ENCODE measurements around the gene PTP4A1. TPM values are rescaled to one million over a fixed set of nuclear protein-coding genes. Genes with fewer than 3 reads are reported as not detected.
A peak's percentile ranks its signal among the peaks of the same experiment; 100 is the strongest.

The PTP4A1 gene
- total RNA-seq, 2 experiments from 2014 or later = 86.6 to 87.0 TPM

DNA sequence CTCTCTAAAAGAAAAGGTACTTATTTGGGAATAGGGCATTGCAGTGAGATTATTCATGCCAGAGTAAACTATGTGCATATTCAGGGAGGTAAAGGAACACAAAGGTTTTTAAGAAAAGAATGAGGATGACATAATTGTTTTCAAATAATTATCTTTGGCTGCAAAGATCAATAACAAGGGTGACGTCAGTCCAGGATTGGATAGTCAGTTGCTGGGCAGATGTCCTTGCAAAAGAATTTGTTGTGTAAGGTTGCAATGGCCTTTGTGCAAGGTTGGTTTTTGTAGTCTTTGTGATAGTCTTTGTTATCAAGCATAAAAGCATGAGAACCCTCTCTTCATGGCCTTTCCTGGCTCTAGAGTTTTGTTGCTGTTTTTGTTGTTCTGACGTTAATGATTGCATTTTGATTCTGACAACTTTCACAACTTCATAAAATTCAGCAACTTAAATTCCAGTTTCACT lies 17.7 kb downstream of the PTP4A1 start:
- no peaks in the 10 kb centered on the region for H3K36me3 Mint-ChIP-seq (ENCODE audit: low read depth)
- H3K27me3 Mint-ChIP-seq (ENCODE audit: low read depth) = peaks cover 12% of the 10 kb centered on the region
- ATAC-seq (no peak), DNase-seq (no peak)
- no peaks in the 10 kb centered on the region for H3K9me3 Mint-ChIP-seq (ENCODE audit: insufficient read depth)
- POLR2A ChIA-PET = no interaction called here
- peaks cover 9% of the 10 kb centered on the region for H3K4me1 Mint-ChIP-seq (ENCODE audit: low read depth)
- CTCF ChIA-PET = interaction anchor here (1.7 kb wide), 1 partner anchor 16 kb away, joined by 6 read pairs; no protein-coding TSS in a partner anchor
- H3K27ac Mint-ChIP-seq = no peak overlapping the region
- no peak overlapping the region for H3K4me3 Mint-ChIP-seq

DNA sequence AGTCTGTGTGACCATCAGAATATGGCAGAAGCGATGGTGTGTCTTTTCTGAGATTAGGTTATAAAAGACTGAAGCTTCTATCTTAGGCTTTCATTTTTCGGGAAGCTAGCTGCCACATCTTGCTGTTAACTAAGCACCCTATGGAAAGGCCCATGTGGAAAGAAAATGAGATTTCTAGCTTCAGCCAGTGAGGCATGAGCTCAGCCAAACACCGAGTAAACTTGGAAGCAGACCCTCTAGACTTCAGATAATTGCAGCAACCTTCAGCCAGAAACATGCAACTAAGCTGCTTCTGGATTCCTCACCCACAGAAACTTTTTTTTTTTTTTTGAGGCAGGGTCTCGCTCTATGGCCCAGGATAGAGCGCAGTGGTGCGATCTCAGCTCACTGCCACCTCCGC lies 20.6 kb downstream of the PTP4A1 start:
- H3K9me3 Mint-ChIP-seq (ENCODE audit: insufficient read depth) = no peaks in the 10 kb centered on the region
- H3K4me3 Mint-ChIP-seq = no peak overlapping the region
- POLR2A ChIA-PET = no interaction called here
- H3K27ac Mint-ChIP-seq = no peak overlapping the region
- no peaks in the 10 kb centered on the region for H3K36me3 Mint-ChIP-seq (ENCODE audit: low read depth)
- ATAC-seq = no peak
- peaks cover 9% of the 10 kb centered on the region for H3K4me1 Mint-ChIP-seq (ENCODE audit: low read depth)
- H3K27me3 Mint-ChIP-seq (ENCODE audit: low read depth) = peaks cover 5% of the 10 kb centered on the region
- CTCF ChIA-PET = interaction anchor here (0.6 to 0.9 kb wide), 3 partner anchors 18 to 257 kb away, joined by 3 to 5 read pairs (median 3); no protein-coding TSS in a partner anchor
- no peak for DNase-seq

GRCh38 chr6:63597141-63598048 lies 25.1 kb downstream of the PTP4A1 start:
- ATAC-seq = no peak
- POLR2A ChIA-PET = interaction anchor here (1.6 to 2.0 kb wide), 3 partner anchors 24 to 164 kb away, joined by 4 to 10 read pairs (median 8); partner anchors contain the start of gene PHF3

GRCh38 chr6:63598049-63599036 lies 26.1 kb downstream of the PTP4A1 start:
- POLR2A ChIA-PET = interaction anchor here (1.0 to 2.0 kb wide), 4 partner anchors 24 to 163 kb away, joined by 4 to 10 read pairs (median 6); partner anchors contain the start of gene PHF3
- peak; percentile 82 for DNase-seq
- ATAC-seq = peak; percentile 100
- peak overlapping the region; percentile 82 for H3K4me3 Mint-ChIP-seq
- H3K27ac Mint-ChIP-seq = peak overlapping the region; percentile 20
- H3K9me3 Mint-ChIP-seq (ENCODE audit: insufficient read depth) = no peaks in the 10 kb centered on the region
- CTCF ChIA-PET = interaction anchor here (0.6 to 3.7 kb wide), 48 partner anchors 9 to 291 kb away, joined by 3 to 72 read pairs (median 5); partner anchors contain the start of gene PHF3
- H3K27me3 Mint-ChIP-seq (ENCODE audit: low read depth) = peaks cover 3% of the 10 kb centered on the region
- peaks cover 22% of the 10 kb centered on the region for H3K4me1 Mint-ChIP-seq (ENCODE audit: low read depth)
- H3K36me3 Mint-ChIP-seq (ENCODE audit: low read depth) = no peaks in the 10 kb centered on the region

More at GRCh38 chr6:63597141-63598048, 25.1 kb downstream of the PTP4A1 start:
- no peak for DNase-seq
- peak overlapping the region; percentile 82 for H3K4me3 Mint-ChIP-seq
- peaks cover 3% of the 10 kb centered on the region for H3K27me3 Mint-ChIP-seq (ENCODE audit: low read depth)
- no peaks in the 10 kb centered on the region for H3K36me3 Mint-ChIP-seq (ENCODE audit: low read depth)
- H3K9me3 Mint-ChIP-seq (ENCODE audit: insufficient read depth) = no peaks in the 10 kb centered on the region
- no peak overlapping the region for H3K27ac Mint-ChIP-seq
- peaks cover 22% of the 10 kb centered on the region for H3K4me1 Mint-ChIP-seq (ENCODE audit: low read depth)
- CTCF ChIA-PET = interaction anchor here (1.1 to 3.7 kb wide), 21 partner anchors 10 to 245 kb away, joined by 3 to 72 read pairs (median 6); partner anchors contain the start of gene PHF3

DNA sequence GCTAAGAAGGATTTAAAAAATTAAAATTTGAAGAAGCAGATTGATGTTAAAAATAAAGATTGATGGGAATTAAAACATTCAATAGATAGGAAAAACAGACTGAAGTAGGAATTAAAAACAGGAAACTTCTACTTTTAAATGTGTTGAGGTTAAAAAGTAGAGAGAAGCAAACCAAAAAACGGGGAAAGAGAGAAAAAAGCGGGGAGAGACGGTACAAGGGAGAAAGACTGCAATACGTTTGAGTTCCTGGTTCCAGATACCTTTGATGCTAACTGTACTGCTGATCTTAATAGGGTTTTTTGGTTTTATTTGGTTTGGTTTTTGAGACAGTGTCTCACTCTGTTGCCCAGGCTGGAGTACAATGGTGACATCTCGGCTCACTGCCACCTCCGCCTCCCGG lies 27.0 kb downstream of the PTP4A1 start:
- no peak overlapping the region for H3K27ac Mint-ChIP-seq
- POLR2A ChIA-PET = interaction anchor here (1.0 to 2.0 kb wide), 3 partner anchors 25 to 36 kb away, joined by 4 to 10 read pairs (median 8); partner anchors contain the start of gene PHF3
- H3K4me1 Mint-ChIP-seq (ENCODE audit: low read depth) = peaks cover 22% of the 10 kb centered on the region
- no peak for DNase-seq
- no peak for ATAC-seq
- no peaks in the 10 kb centered on the region for H3K36me3 Mint-ChIP-seq (ENCODE audit: low read depth)
- H3K4me3 Mint-ChIP-seq = peak overlapping the region; percentile 82
- CTCF ChIA-PET = interaction anchor here (0.7 to 3.7 kb wide), 40 partner anchors 8 to 292 kb away, joined by 3 to 72 read pairs (median 5); partner anchors contain the start of gene PHF3
- H3K27me3 Mint-ChIP-seq (ENCODE audit: low read depth) = peaks cover 3% of the 10 kb centered on the region
- no peaks in the 10 kb centered on the region for H3K9me3 Mint-ChIP-seq (ENCODE audit: insufficient read depth)

- H3K4me3 Mint-ChIP-seq = no peak overlapping the region
- CTCF ChIA-PET = interaction anchor here (0.8 to 3.7 kb wide), 8 partner anchors 14 to 248 kb away, joined by 3 to 25 read pairs (median 4); partner anchors contain the start of gene PHF3
- peaks cover 19% of the 10 kb centered on the region for H3K4me1 Mint-ChIP-seq (ENCODE audit: low read depth)
- H3K27me3 Mint-ChIP-seq (ENCODE audit: low read depth) = peaks cover 3% of the 10 kb centered on the region
- DNase-seq = no peak
- ATAC-seq = no peak
- no peaks in the 10 kb centered on the region for H3K9me3 Mint-ChIP-seq (ENCODE audit: insufficient read depth)
- no peaks in the 10 kb centered on the region for H3K36me3 Mint-ChIP-seq (ENCODE audit: low read depth)
- POLR2A ChIA-PET = no interaction called here
- H3K27ac Mint-ChIP-seq = no peak overlapping the region
Measured at GRCh38 chr6:63600136-63600535, 27.9 kb downstream of the PTP4A1 start.

DNA sequence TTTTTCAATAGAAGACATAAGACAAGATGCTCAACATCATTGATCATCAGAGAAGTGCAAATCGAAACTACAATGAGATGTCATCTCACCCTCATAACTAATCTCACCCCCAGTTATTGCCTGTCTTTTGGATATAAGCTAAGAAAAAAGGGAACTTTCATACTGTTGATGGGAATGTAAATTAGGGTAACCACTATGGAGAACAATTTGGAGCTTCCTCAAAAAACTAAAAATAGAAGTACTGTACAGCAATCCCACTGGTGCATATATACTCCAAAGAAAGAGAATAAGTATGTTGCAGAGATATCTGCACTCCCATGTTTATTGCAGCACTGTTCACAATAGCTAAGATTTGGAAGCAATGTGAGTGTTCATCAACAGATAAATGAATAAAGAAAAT lies 37.0 kb downstream of the PTP4A1 start:
- Mint-ChIP-seq H3K4me1 (ENCODE audit: low read depth) (no peaks in the 10 kb centered on the region), H3K36me3 (ENCODE audit: low read depth) (no peaks in the 10 kb centered on the region), H3K27me3 (ENCODE audit: low read depth) (peaks cover 19% of the 10 kb centered on the region), H3K9me3 (ENCODE audit: insufficient read depth) (no peaks in the 10 kb centered on the region), H3K4me3 (no peak overlapping the region), H3K27ac (no peak overlapping the region)
- DNase-seq = no peak
- ChIA-PET CTCF (interaction anchor here (1.5 to 1.6 kb wide), 2 partner anchors 11 to 19 kb away, joined by 3 to 10 read pairs; no protein-coding TSS in a partner anchor), POLR2A (interaction anchor here (0.8 kb wide), 1 partner anchor 26 kb away, joined by 3 read pairs; the partner anchor contains the start of gene PHF3)
- no peak for ATAC-seq

- ATAC-seq (no peak), DNase-seq (no peak)
- no peaks in the 10 kb centered on the region for H3K9me3 Mint-ChIP-seq (ENCODE audit: insufficient read depth)
- no peak overlapping the region for H3K4me3 Mint-ChIP-seq
- H3K27ac Mint-ChIP-seq = no peak overlapping the region
- H3K4me1 Mint-ChIP-seq (ENCODE audit: low read depth) = no peaks in the 10 kb centered on the region
- CTCF ChIA-PET = interaction anchor here (1.1 kb wide), 1 partner anchor 12 kb away, joined by 5 read pairs; no protein-coding TSS in a partner anchor
- peaks cover 19% of the 10 kb centered on the region for H3K27me3 Mint-ChIP-seq (ENCODE audit: low read depth)
- POLR2A ChIA-PET = no interaction called here
- H3K36me3 Mint-ChIP-seq (ENCODE audit: low read depth) = no peaks in the 10 kb centered on the region
Measured at GRCh38 chr6:63610944-63611343, 38.7 kb downstream of the PTP4A1 start.

- H3K4me1 Mint-ChIP-seq (ENCODE audit: low read depth) = no peaks in the 10 kb centered on the region
- no peak overlapping the region for H3K4me3 Mint-ChIP-seq
- H3K36me3 Mint-ChIP-seq (ENCODE audit: low read depth) = no peaks in the 10 kb centered on the region
- H3K9me3 Mint-ChIP-seq (ENCODE audit: insufficient read depth) = no peaks in the 10 kb centered on the region
- no peak overlapping the region for H3K27ac Mint-ChIP-seq
- CTCF ChIA-PET = interaction anchor here (1.1 kb wide), 1 partner anchor 13 kb away, joined by 5 read pairs; no protein-coding TSS in a partner anchor
- POLR2A ChIA-PET = no interaction called here
- DNase-seq = no peak
- ATAC-seq = no peak
- peaks cover 19% of the 10 kb centered on the region for H3K27me3 Mint-ChIP-seq (ENCODE audit: low read depth)
Measured at GRCh38 chr6:63611560-63611959, 39.3 kb downstream of the PTP4A1 start.

GRCh38 chr6:63615590-63615989 lies 43.3 kb downstream of the PTP4A1 start:
- Mint-ChIP-seq H3K27ac (no peak overlapping the region), H3K9me3 (ENCODE audit: insufficient read depth) (no peaks in the 10 kb centered on the region), H3K27me3 (ENCODE audit: low read depth) (peaks cover 21% of the 10 kb centered on the region), H3K4me3 (no peak overlapping the region), H3K4me1 (ENCODE audit: low read depth) (no peaks in the 10 kb centered on the region), H3K36me3 (ENCODE audit: low read depth) (no peaks in the 10 kb centered on the region)
- DNase-seq (no peak), ATAC-seq (no peak)
- ChIA-PET CTCF (interaction anchor here (0.8 kb wide), 1 partner anchor 17 kb away, joined by 3 read pairs; no protein-coding TSS in a partner anchor), POLR2A (no interaction called here)
